Esophagus (tissue), 2 donors: ENCODE data around the gene PPP4C. TPM values are rescaled to one million over a fixed set of nuclear protein-coding genes. Genes with fewer than 3 reads are reported as not detected.

Experiments
- H3K27ac ChIP-seq, 2 donors: one replicate each; pipeline ENCODE4 v1.5.1; 2013; ENCODE audit warnings: low read depth in 2 of 2, mild to moderate bottlenecking in 2 of 2, inconsistent platforms in 1 of 2, low read length in 1 of 2, moderate library complexity in 1 of 2
- H3K27me3 ChIP-seq, 2 donors: one replicate each; pipeline ENCODE4 v1.6.1; 2013; ENCODE audit warnings: low read length in 2 of 2, control low read depth in 1 of 2, mild to moderate bottlenecking in 1 of 2; ENCODE audit not compliant: insufficient read depth in 2 of 2, control insufficient read depth in 1 of 2
- H3K36me3 ChIP-seq, 2 donors: one replicate each; pipeline ENCODE4 v1.6.1; 2013; ENCODE audit warnings: low read length in 1 of 2; ENCODE audit not compliant: control insufficient read depth in 2 of 2, insufficient read depth in 2 of 2
- H3K4me1 ChIP-seq, 2 donors: one replicate each; pipeline ENCODE4 v1.6.1; 2013; ENCODE audit warnings: low read length in 1 of 2; ENCODE audit not compliant: control insufficient read depth in 2 of 2, insufficient read depth in 2 of 2
- H3K4me3 ChIP-seq, 2 donors: one replicate each; pipeline ENCODE4 v1.5.1; 2013; ENCODE audit warnings: low read length in 2 of 2, mild to moderate bottlenecking in 2 of 2, low read depth in 1 of 2, moderate library complexity in 1 of 2
- H3K9me3 ChIP-seq, 2 donors: one replicate each; pipeline ENCODE4 v1.6.1; 2013; ENCODE audit warnings: mild to moderate bottlenecking in 2 of 2, low read depth in 1 of 2, low read length in 1 of 2, moderate library complexity in 1 of 2; ENCODE audit not compliant: control insufficient read depth in 2 of 2, insufficient read depth in 1 of 2
- WGBS, 2 donors: extraction: QIAGEN DNeasy Blood & Tissue Kit; methylation state at CpG; one replicate each; pipeline ENCODE4 v1.1.7; 2013; 5-methylcytosine and 5-hydroxymethylcytosine counted together
- polyA plus RNA-seq, 2 donors: library from polyadenylated mRNA; stranded (reverse); fragments of 200-250 nt; gene quantifications; one replicate each; pipeline ENCODE4 v1.2.3, GENCODE V29; 2013
- donor health status: healthy with polysubstance abuse.
- donor health status: Bipolar disorder and iron deficiency.

The PPP4C gene
- polyA plus RNA-seq, 2 donors: 113 TPM

GRCh38 chr16:30086291-30087140 is 10.7 kb downstream of the PPP4C start:
- Histone ChIP-seq H3K27ac (no peak overlapping the region), H3K4me3 (no peak overlapping the region), H3K36me3 (peaks cover 14 to 45% of the 10 kb centered on the region in 2 donors), H3K4me1 (peaks cover 3 to 18% of the 10 kb centered on the region in 2 donors), H3K27me3 (no peaks in the 10 kb centered on the region), H3K9me3 (peaks cover 0 to 2% of the 10 kb centered on the region in 2 donors)
- whole genome bisulfite sequencing, 2 donors: 80 to 85% methylated on average over 26 to 27 of the region's 27 CpGs

- H3K27ac ChIP-seq: no peak overlapping the region
- no peak overlapping the region for H3K4me3 ChIP-seq
- peaks cover 14 to 41% of the 10 kb centered on the region in 2 donors for H3K36me3 ChIP-seq
- peaks cover 0 to 2% of the 10 kb centered on the region in 2 donors for H3K9me3 ChIP-seq
- peaks cover 3 to 22% of the 10 kb centered on the region in 2 donors for H3K4me1 ChIP-seq
- 81 to 87% methylated on average over 10 to 11 of the region's 11 CpGs for WGBS, 2 donors
- H3K27me3 ChIP-seq: no peaks in the 10 kb centered on the region
Measured at GRCh38 chr16:30087181-30087898, 11.5 kb downstream of the PPP4C start.

GRCh38 chr16:30088237-30088831 is 12.5 kb downstream of the PPP4C start:
- Histone ChIP-seq H3K27ac (peak overlapping the region in 1 of 2 donors; percentile 65), H3K9me3 (peaks cover 0 to 2% of the 10 kb centered on the region in 2 donors), H3K4me1 (peaks cover 3 to 25% of the 10 kb centered on the region in 2 donors), H3K36me3 (peaks cover 8 to 31% of the 10 kb centered on the region in 2 donors), H3K4me3 (no peak overlapping the region), H3K27me3 (no peaks in the 10 kb centered on the region)
- 59 to 64% methylated on average over 10 of the region's 10 CpGs for WGBS, 2 donors

GRCh38 chr16:30088832-30089624 is 13.2 kb downstream of the PPP4C start:
- 56 to 80% methylated on average over 22 of the region's 22 CpGs for WGBS, 2 donors
- Histone ChIP-seq H3K36me3 (peaks cover 4 to 27% of the 10 kb centered on the region in 2 donors), H3K4me3 (no peak overlapping the region), H3K4me1 (peaks cover 3 to 25% of the 10 kb centered on the region in 2 donors), H3K9me3 (peaks cover 0 to 2% of the 10 kb centered on the region in 2 donors), H3K27ac (peak overlapping the region; percentile 55 to 77), H3K27me3 (no peaks in the 10 kb centered on the region)

GRCh38 chr16:30090610-30091331 is 15.0 kb downstream of the PPP4C start:
- Histone ChIP-seq H3K4me1 (peaks cover 5 to 33% of the 10 kb centered on the region in 2 donors), H3K27ac (peak overlapping the region; percentile 97 to 98), H3K27me3 (no peaks in the 10 kb centered on the region), H3K36me3 (peaks cover 0 to 20% of the 10 kb centered on the region in 2 donors), H3K4me3 (peak overlapping the region; percentile 50 to 60), H3K9me3 (peaks cover 0 to 2% of the 10 kb centered on the region in 2 donors)
- 48 to 56% methylated on average over 26 of the region's 26 CpGs for WGBS, 2 donors

GRCh38 chr16:30091474-30092372 is 15.9 kb downstream of the PPP4C start, which contains the start of gene TBX6:
Gene TBX6, minus strand, starts transcription at chr16:30091924. Its CDS starts 731 bp downstream, at chr16:30091193.
- Histone ChIP-seq H3K36me3 (peaks cover 0 to 14% of the 10 kb centered on the region in 2 donors), H3K27me3 (no peaks in the 10 kb centered on the region), H3K4me3 (peak within 1 kb of the TSS; percentile 50 to 60), H3K27ac (peak within 1 kb of the TSS; percentile 97 to 98), H3K4me1 (peaks cover 5 to 33% of the 10 kb centered on the region in 2 donors), H3K9me3 (peaks cover 0 to 4% of the 10 kb centered on the region in 2 donors)
- 1 to 2% methylated on average over 75 to 76 of the region's 76 CpGs for WGBS, 2 donors

- WGBS, 2 donors: 6 to 14% methylated on average over 22 of the region's 22 CpGs
Measured at GRCh38 chr16:30092373-30093010, 16.7 kb downstream of the PPP4C start.

More at GRCh38 chr16:30092373-30093010, 16.7 kb downstream of the PPP4C start:
- Histone ChIP-seq H3K9me3 (peaks cover 0 to 7% of the 10 kb centered on the region in 2 donors), H3K4me1 (peaks cover 5 to 33% of the 10 kb centered on the region in 2 donors), H3K27ac (peak overlapping the region; percentile 97 to 98), H3K4me3 (peak overlapping the region; percentile 50 to 60), H3K27me3 (no peaks in the 10 kb centered on the region), H3K36me3 (peaks cover 0 to 10% of the 10 kb centered on the region in 2 donors)
